CD4-positive, alpha-beta T cell treated with Interleukin-17A for 1 hour (primary cell): Measurements from ENCODE around the gene DCLRE1B.

Source experiments
- DNase-seq: peaks from one replicate; pipeline ENCODE4 v3.0.0-alpha.2; 2020

Gene DCLRE1B

DNA sequence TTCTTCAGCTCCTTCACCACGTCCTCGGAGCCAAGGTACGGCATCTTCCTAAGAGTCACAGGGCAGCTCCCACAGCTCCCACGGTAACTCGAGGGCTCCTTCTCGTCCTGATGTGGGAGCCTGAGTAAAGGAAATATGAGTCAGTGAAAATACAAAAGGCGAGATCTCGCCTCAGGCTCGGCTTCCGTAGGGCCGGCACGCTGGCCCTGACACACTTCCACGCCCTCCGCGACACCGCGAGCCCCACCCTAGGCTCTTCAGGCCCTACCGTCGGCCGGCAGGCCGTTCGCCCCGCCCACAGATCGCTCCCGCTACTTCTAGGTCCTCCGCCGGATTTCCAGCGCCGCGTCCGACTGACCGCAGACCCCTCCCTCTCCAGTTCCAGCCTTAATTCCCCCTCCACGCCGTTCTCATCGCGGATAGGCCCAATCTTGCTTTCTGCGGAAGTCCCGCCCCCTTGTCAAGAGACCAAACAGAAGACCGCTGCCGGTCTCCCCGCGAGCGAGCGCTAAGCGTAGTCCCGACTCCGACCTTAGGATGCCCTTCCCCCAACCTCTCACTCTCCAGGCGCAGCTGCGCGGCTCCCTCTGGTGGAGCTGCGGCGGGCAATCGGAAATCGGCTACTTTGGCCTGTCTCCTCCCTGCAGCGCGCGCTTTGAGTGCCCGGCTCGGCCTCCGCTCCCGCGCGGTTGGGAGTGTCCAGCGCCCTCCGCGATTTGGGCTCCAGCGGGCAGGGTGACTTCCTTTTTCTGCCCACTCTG lies at the start of gene DCLRE1B, which contains the start of gene AP4B1:
TSS of gene DCLRE1B (plus strand) at position 653 of the 761 bp plus-strand sequence. CDS start 261 bp downstream, outside the sequence.
TSS of gene AP4B1 (minus strand) at position 126 of the 761 bp plus-strand sequence. CDS start at position 44, 82 bp downstream.
- peak; percentile 99 for DNase-seq

DNA sequence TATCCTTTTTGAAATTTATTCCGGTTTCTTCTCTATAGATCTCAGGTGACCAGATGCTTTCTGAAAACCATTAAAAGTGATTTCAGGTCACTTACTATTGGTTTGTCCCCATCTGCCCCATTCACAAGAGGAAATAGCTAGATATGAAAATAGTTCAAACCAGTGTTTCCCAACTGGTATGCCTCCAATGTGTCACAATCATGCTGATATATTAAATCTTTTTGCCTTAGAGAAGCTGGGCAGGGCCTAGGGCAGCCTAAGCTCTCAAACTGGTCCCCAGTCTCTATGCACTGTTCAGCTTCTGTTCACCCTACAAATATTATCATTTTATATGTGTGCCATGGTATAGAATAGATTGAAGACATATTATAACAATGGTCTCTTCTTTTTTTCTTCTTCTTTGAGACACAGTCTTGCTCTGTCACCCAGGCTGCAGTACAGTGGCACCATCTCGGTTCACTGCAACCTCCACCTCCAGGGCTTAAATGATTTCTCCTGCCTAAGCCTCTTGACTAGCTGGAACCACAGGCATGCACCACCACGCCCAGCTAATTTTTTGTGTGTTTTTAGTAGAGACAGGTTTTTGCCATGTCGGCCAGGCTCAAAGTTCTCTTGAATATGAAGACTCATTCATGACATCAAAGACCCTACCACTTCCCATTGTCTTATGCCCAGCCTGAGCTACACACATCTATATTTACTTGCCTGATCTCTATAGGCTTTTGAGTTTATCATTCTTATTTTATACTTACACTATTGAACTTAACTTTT lies 49.3 kb upstream of the DCLRE1B start:
- DNase-seq = no peak

DNA sequence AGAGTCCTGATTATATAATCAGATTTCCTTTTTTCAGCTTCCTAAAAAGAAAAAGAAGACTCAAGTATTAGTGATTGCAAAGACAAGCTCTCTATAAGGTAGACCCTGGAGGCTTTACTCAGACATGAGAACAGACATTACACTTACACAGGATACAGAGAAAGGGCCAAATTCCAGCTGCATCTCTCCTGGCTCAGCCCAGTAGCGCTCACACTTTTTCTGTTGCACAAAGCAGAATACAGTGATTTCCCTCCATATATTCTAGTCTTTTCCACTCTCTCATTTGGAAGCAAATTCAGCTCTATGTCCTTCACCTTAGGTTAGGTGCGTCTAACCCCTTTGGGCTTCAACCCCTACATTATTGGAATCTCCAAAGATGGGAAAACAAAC lies 48.7 kb upstream of the DCLRE1B start:
- DNase-seq = no peak

DNA sequence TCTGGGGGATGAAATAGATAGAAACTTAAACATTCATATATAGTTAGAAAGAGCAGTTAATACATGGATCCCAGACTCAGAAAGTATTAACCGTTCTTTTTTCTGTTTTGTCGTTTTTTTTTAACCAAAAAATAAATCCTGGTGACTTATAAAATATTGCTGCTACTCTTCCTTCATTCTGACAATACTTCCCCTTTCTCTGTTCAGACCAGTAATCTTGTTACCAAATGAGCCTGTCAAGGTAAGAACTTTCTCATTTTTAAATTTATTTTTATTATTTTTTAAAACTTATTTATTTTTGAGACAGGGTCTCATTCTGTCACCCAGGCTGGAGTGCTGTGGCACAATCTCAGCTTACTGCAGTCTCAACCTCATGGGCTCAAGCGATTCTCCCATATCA lies 47.4 kb upstream of the DCLRE1B start:
- no peak for DNase-seq

DNA sequence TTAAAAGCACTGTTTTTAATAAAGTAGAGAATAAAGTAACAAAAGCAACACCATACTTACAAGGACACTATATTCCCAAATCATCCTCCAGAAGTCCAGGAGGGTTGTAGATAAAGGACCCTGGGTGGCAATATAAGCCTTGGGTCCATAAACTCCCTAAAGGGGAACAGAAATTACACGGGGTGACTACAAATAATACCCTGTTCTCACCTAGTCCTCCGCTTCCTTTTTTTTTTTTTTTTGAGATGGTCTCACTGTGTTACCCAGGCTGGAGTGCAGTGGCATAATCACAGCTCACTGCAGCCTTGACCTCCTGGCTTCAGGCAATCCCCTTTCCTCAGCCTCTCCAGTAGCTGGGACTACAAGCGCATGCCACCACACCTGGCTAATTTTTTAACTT lies 46.7 kb upstream of the DCLRE1B start:
- DNase-seq = no peak

DNA sequence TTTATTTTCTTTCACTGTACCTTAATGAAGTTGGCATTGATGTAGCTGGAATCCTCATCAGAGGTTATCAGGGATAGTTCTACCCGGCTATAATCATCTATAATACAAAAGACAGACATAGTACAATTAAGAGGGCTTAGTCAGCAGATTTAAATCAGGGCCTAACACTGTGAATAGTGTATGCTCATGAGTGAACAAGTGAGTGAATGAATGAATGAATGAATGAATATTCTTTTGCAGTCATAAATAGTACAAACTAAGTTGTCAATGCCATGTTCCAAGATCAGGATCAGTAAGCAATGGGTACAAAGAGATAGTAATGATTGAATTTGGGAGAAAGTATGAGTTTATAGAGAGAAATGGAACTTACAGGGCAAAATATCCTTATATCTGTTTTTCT lies 46.1 kb upstream of the DCLRE1B start:
- no peak for DNase-seq

DNA sequence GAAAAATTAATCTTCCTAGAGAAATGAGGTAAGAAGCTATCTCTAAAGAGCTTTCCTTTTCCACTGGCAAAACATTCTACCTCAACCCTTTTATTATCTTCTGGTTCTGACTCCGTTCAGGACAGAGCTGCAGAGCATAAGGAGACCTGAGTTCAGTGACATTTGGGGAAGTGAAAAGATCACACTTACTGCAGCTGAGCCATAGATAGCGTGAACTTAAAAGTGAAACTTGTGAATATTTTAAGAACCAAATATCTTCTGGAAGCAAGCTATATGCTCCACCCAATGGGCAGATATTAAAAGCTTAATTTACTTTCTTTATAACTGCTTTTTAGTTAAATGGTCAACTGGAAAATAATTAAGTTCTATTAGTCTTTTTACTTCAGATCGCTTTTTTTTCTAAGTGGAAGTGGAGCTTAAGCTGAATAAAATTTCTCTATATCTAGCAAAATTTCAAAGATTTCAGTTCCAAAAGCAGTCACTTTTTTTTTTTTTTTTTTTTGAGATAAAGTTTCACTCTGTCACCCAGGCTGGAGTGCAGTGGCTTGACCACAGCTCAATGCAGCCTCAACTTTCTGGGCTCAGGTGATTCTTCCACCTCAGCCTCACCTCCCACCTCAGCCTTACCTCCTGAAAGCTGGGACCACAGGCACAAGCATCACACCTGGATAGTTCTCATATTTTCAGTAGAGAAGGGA lies 45.5 kb upstream of the DCLRE1B start:
- peak; percentile 25 for DNase-seq

DNA sequence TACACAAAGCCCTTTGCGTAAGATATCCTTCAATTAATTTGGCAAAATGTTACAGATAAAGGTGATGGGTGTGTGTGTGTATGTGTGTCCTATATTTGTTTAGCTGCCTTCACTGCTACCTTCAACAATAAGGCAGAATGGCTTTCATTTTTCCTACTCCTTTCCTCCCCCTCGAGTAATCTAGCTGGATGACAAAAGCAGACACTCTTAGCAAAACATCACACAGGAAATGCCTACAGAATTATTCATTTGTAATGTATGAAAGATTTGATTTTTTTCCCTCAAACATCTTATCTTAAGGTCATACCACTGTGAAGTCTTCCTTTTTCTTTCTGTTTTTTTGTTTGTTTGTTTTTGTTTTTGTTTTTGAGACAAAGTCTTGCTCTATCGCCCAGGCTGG lies 44.2 kb upstream of the DCLRE1B start:
- no peak for DNase-seq

DNA sequence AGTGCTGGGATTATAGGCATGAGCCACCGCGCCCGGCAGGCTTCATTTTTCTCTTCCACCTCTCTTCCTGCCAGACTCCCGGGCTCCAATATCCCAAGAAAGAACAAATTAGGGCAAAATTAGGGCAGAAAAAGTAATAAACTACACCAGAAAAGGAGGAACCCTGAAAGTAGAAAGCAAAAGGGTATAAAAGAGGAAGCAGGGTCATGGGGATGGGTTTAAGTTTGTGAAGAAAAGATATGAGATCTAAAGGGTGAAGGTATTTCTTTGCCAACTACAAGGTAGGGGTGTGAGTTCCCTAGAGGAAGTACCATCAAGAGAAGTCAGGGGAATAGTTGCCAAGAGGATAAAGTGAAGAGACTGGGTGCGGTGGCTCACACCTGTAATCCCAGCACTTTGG lies 43.5 kb upstream of the DCLRE1B start:
- DNase-seq = no peak

DNA sequence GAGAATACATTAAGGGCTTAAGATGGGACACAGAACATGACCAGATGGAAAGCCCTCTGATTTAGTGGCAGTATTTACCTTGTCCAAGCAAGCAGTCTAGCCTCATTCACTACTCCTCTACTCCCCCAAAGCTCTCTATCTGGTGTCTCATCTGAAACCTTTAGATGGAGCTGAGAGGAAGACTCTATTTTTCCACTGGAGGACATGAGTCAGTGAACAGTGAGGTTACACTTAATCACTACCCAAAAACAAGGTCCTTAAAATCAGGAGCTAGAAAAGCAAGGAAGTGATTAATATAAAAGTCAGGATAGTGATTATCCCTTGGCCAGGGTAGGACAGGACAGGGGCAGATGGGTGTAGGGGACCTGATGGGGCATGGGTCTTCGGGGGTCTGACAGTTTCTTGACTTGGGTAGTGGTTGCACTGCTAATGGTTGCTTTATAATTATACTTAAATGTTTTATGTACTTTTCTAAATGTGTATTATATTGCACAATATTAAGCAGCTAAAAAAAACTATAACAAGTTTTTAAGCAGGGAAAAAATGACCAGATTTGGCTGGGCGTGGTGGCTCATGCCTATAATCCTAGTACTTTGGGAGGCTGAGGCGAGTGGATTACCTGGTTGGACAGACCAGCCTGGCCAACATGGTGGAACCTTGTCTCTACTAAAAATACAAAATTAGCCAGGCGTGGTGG lies 36.6 kb upstream of the DCLRE1B start:
- DNase-seq = no peak

DNA sequence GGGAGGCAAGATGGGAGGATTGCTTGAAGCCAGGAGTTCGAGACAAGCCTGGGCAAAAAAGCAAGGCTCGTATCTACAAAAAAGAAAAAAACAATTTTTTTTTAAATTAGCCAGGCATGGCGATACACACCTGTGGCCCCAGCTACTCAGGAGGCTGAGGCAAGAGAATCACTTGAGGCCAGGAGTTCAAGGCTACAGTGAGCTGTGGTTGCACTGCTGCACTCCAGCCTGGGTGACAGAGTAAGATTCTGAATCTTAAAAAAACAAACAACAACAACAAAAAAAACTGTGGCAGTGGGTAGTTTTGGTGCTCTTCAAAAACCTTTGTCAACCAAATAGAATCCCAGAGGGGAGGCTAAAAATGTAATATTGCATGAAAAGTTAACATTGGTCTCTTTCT lies 34.3 kb upstream of the DCLRE1B start:
- DNase-seq = peak; percentile 51

DNA sequence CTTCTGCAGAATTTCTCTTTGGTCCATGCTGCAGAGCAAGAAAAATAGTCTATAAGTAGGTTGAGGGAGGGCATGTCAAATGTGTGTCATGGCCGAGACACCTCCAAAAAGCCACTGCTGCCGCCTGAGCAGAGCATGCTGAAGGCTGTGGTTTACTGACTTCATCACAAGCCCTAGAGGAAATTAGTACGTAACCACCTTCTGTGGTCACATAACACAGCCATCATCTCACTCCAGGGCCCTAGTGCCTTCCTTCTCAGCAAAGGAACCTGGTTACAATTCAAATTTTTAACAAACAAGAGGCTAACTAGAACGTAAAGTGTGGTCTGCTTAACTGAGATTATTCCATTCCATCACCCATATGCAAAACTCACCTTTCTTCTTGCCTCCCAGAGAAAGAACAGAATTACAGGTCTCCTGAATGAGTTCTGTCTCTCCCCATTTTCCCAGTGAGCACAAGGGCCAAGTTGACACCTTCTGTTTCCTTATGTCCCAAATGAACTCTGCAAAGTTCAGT lies 33.5 kb upstream of the DCLRE1B start, which contains the start of gene PTPN22:
TSS of gene PTPN22 (minus strand) at position 116 of the 517 bp plus-strand sequence.
- peak; percentile 92 for DNase-seq

DNA sequence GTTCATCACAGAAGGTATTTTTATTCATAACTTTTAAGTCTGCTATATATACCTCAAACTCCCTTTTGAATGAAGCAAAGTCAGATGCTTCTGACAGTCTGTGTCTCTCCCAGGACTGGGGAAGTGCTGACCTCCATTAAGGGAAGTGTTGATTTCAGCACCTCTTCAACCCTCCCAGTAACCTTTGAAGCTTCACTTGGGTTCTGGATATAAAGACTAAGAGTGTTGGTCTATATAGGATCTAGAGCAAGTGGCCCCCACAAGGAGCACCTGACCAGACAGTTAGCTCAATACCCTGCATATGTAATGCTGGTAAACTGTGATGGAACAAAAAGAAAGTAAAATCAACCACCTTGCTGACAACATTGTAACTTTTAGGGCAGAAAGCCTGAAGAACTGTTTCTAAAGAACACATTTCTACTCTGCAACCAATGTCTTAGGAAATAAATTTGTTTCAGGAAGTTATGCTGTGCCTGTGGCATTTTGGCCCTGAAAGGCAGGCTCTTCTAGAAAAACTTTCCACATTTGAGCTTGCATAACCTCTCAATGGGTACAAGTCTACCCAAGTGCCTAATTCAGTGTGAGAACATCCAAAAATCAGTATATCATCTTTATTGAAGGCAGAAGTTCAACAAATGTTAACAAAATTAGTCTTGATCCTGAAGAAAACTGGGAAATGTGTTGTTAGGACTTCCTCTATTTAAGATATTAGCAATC lies 32.7 kb upstream of the DCLRE1B start:
- DNase-seq = peak; percentile 49

DNA sequence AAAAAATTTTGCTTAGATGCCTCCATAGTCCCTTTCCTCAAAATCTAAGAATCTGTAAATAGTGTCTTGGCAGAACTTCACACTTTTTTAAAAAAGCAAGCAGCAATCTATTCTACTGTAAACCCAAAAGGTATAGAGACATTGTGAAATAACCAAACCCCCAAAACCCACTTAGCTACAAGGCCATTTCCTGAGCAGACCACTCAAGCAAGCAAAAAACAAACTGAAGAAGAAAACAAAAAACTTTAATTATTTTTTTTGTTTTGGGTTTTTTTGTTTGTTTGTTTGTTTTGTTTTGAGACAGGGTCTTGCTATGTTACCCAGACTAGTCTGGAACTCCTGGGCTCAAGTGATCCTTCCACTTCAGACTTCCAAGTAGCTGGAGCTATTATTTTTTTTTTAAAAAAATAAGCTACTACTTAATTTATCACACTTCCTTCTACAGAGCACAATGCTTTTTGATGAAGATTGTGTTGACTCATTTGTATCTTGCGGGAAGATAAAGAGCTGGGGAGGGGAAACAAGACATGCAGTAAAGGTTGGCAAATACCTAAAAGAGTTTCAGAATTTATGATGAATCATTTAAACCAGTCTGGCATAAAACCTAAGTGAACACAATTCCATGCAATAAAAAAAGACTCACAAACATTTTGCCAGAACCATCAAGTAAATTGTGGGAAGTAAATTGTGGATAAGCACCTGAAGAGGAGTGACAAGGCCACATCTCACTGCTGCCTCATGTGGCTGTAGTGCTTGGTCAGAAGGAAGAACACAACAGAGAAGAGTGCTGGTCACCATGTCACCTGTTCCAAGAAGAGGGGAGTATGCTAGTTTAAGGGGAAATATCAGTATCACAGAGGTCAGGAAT lies 30.9 kb upstream of the DCLRE1B start:
- peak; percentile 56 for DNase-seq

DNA sequence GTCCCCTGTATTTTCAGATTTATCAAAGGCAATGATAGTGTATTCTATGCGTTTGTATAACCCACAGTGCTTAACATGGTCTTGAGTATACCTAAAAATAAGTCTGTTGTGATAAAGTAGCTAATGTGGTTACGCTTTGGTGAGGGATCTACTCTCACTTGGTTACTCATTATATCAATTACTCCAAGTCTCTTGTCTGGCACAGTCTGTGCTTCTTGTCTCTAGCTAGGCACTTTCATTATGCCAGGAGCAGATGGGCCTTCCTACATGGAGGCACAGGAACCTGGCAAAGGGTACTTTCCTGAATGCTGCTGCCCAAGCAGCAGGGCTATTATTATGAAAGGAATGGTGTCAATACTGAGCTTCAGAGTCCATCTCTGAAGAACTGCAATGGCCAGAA lies 29.4 kb upstream of the DCLRE1B start:
- no peak for DNase-seq

DNA sequence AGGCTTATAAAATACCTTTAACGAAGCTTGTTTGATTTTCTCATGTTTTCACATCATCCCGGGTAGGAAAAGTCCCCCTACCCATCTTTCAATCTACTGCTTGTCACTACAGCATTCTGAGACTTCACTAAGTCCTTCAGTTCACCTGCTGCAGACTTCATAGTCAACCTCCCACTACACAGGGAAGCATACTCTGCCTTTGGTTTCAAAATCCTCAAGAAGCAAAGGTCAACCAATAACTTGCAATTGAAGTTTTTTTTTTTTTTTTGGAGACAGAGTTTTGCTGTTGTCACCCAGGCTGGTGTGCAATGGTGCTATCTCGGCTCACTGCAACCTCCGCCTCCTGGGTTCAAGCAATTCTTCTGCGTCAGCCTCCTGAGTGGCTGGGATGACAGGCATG lies 28.9 kb upstream of the DCLRE1B start:
- no peak for DNase-seq

DNA sequence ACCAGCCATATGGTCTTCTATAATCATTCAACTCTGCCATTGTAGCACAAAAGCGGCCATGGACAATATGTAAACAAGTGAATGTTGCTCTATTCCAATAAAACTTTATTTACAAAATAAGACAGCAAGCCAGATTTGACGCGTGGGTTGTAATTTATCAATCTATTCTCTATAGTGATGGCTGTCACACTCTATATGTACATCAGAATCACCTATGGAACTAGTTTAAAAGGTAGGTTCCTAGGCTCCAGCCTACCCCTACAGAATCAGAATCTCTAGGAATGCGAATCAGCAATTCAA lies 25.4 kb upstream of the DCLRE1B start:
- no peak for DNase-seq

DNA sequence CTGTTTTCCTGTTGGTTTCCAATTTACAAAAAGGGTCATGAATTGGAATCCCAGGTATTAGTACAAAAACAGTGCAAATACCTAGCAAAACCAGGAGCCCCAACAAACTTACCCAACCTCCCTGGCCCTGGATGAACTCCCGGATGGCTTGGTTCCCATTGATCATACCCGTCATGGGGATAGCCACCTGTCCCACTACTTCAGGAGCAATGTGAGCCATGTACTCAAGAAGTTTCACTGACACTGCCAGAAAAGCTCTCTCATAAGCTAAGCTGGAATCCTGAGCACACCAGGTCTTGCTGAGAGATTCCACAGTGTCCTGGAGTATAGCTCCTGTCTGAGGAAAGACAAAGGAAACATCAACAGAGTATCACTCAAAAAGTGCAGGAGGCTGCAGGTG lies 23.5 kb upstream of the DCLRE1B start:
- no peak for DNase-seq

DNA sequence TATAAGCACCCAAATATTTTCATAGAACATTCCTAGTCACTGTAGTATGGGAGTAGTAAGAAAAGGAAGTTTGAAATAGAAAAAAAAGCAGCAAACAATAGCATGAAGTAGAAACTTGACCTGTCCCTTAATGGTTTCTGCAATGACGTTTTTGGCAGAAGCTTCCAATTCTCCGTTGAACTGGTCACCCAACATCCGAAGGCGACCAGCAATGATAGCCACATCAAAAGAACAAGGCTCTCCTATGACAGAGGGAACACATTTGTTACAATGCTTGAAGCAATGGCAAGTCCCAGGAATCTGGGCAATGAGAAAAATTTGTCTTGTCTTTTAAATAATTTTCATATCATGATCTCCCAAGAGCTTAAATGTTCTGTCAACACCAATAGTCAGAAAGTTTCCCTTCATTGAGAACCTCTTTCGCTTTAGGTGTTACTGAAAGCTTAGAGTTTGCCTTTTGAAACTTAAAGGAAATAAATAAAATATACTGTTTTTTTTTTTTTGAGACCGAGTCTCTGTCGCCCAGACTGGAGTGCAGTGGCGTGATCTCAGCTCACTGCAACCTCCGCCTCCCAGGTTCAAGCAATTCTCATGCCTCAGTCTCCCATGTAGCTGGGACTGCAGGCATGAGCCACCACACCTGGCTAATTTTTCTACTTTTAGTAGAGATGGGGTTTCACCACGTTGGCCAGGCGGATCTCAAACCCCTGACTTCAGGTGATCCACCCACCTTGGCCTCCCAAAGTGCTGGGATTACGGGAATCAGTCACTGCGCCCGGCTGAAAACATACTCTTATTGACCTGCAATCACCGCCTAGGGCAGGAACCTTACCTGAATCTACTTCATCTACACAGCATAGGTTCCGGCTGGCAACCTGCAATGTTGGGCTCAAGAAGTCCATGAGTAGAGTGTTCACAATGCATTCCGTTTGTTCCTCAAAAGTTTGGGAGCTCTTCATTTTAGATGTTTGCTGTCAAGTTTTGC lies 18.4 kb upstream of the DCLRE1B start:
- DNase-seq = no peak
